B cell (primary cell): Measurements from ENCODE around the gene ALMS1. TPM values are rescaled to one million over a fixed set of nuclear protein-coding genes. Genes with fewer than 3 reads are reported as not detected.
"Not testable (repeated sequence)": the region's sequence is repeated elsewhere in the genome, so short reads cannot be mapped to it uniquely, and the experiment has no call there.

Source experiments
- ATAC-seq: fragments of 200-7000 bp; cut with Tn5 transposase; one replicate; pipeline ENCODE4 v1.10.0; 2021; ENCODE audit warnings: low read depth, mild to moderate bottlenecking, moderate number of reproducible peaks, moderate library complexity
- CTCF ChIA-PET: fragments of 350-600 bp; sonication (Branson Sonifier 250); formaldehyde crosslinking; loops from one replicate; lab custom pipeline; 2021; ENCODE audit warnings: antibody characterized with exemption, inconsistent platforms; lab: Charles Lee
- POLR2A ChIA-PET: fragments of 350-600 bp; sonication (Branson Sonifier 250); formaldehyde crosslinking; loops from one replicate; lab custom pipeline; 2021; ENCODE audit warnings: antibody characterized with exemption; lab: Charles Lee
- DNase-seq: peaks from one replicate; pipeline ENCODE4 v3.0.0; 2013
- H2AFZ ChIP-seq: 2 replicates; pipeline ENCODE4 v1.6.1; 2012; ENCODE audit warnings: mild to moderate bottlenecking, low read depth, low read length; ENCODE audit not compliant: insufficient read depth, poor library complexity, severe bottlenecking
- H3K27ac ChIP-seq, 2 donors: 1 replicate in 1 of 2; 2 replicates in 1 of 2; pipeline ENCODE4 v1.5.1; 2012 to 2013; ENCODE audit warnings: low read length in 2 of 2, mild to moderate bottlenecking in 2 of 2, moderate library complexity in 1 of 2
- H3K27me3 ChIP-seq, 4 experiments: fragments of 200-600 bp in 1 of 4; sonication (generic) in 1 of 4; replicated peaks in 1 of 4; 1 replicate in 2 of 4; 2 replicates in 2 of 4; pipeline versions ENCODE4 v1.6.1 to v1.7.0; 2013 to 2016; ENCODE audit warnings: low read length in 3 of 4, mild to moderate bottlenecking in 2 of 4, mixed read lengths in 1 of 4, moderate library complexity in 1 of 4; ENCODE audit not compliant: insufficient read depth in 4 of 4, control insufficient read depth in 3 of 4; ENCODE audit errors: control extremely low read depth in 1 of 4
- H3K36me3 ChIP-seq, 2 experiments: replicated peaks in 1 of 2; 1 replicate in 1 of 2; 2 replicates in 1 of 2; pipeline versions ENCODE4 v1.6.1 to v1.7.1; 2013; ENCODE audit warnings: low read length in 1 of 2; ENCODE audit not compliant: insufficient read depth in 2 of 2, control insufficient read depth in 1 of 2; ENCODE audit errors: control extremely low read depth in 1 of 2, extremely low read depth in 1 of 2
- H3K4me1 ChIP-seq, 2 donors: fragments of 200-600 bp in 1 of 2; sonication (generic) in 1 of 2; 1 replicate in 1 of 2; 2 replicates in 1 of 2; pipeline versions ENCODE4 v1.5.1 to v1.6.1; 2013 to 2017; ENCODE audit warnings: low read length in 2 of 2; ENCODE audit not compliant: control insufficient read depth in 2 of 2, insufficient read depth in 2 of 2
- H3K4me2 ChIP-seq: replicated peaks from 2 replicates; pipeline ENCODE3; 2012; ENCODE audit warnings: mild to moderate bottlenecking, low read depth, low read length; ENCODE audit not compliant: poor library complexity, severe bottlenecking
- H3K4me3 ChIP-seq, 5 experiments: fragments of 200-600 bp in 1 of 5; sonication (generic) in 1 of 5; 1 replicate in 3 of 5; 2 replicates in 2 of 5; pipeline versions ENCODE4 v1.5.1 to v1.7.0; 2011 to 2016; ENCODE audit warnings: low read length in 4 of 5, mild to moderate bottlenecking in 4 of 5, low read depth in 2 of 5, control low read depth in 1 of 5, moderate library complexity in 1 of 5; ENCODE audit not compliant: insufficient read depth in 1 of 5; ENCODE audit errors: control extremely low read depth in 1 of 5, extremely low read depth in 1 of 5
- H3K79me2 ChIP-seq: fragments of 200-600 bp; sonication (generic); one replicate; pipeline ENCODE4 v1.6.0; 2016; ENCODE audit warnings: low read length; ENCODE audit not compliant: control insufficient read depth, insufficient read depth
- H3K9ac ChIP-seq: fragments of 200-600 bp; sonication (generic); 2 replicates; pipeline ENCODE4 v1.6.1; 2017; ENCODE audit warnings: mild to moderate bottlenecking, low read length, moderate library complexity
- H3K9me3 ChIP-seq, 3 donors: one replicate each; pipeline versions ENCODE4 v1.6.1 to v1.7.1; 2013; ENCODE audit warnings: low read length in 2 of 3; ENCODE audit not compliant: control insufficient read depth in 2 of 3, insufficient read depth in 1 of 3; ENCODE audit errors: control extremely low read depth in 1 of 3
- H4K20me1 ChIP-seq: 2 replicates; pipeline ENCODE4 v1.6.0; 2012; ENCODE audit warnings: mild to moderate bottlenecking, low read length; ENCODE audit not compliant: insufficient read depth, control insufficient read depth, poor library complexity, severe bottlenecking
- H3K27ac Mint-ChIP-seq: one replicate; pipeline ENCODE4 v1.8.0; 2021; ENCODE audit warnings: mixed read lengths
- H3K27me3 Mint-ChIP-seq: one replicate; pipeline ENCODE4 v1.8.0; 2021; ENCODE audit warnings: mixed read lengths
- H3K4me1 Mint-ChIP-seq: one replicate; pipeline ENCODE4 v1.8.0; 2021; ENCODE audit warnings: mixed read lengths
- H3K4me3 Mint-ChIP-seq: one replicate; pipeline ENCODE4 v1.8.0; 2021; ENCODE audit warnings: mixed read lengths
- H3K9me3 Mint-ChIP-seq: one replicate; pipeline ENCODE4 v1.8.0; 2022; ENCODE audit warnings: mixed read lengths; ENCODE audit not compliant: insufficient read depth
- EZH2 ChIP-seq: IDR thresholded peaks from 2 replicates; pipeline ENCODE4 v1.6.1; 2012; ENCODE audit warnings: borderline replicate concordance, low read depth, mild to moderate bottlenecking, moderate library complexity, low read length; ENCODE audit not compliant: insufficient read depth, poor library complexity, severe bottlenecking
- WGBS: methylation state at CpG from one replicate; pipeline ENCODE4 v1.1.5; 2013; ENCODE audit warnings: missing lambda C conversion rate; ENCODE audit not compliant: insufficient coverage; 5-methylcytosine and 5-hydroxymethylcytosine counted together
- intact Hi-C: fragments of 100-400 bp; cut with micrococcal nuclease; formaldehyde crosslinking; loops from one replicate; pipeline ENCODE4 v1.10.0; 2022
- polyA plus RNA-seq: library from polyadenylated mRNA; depleted of rRNA; stranded (reverse); fragments of >200 nt; gene quantifications from 2 replicates; pipeline ENCODE4 v1.2.3, GENCODE V29; 2012
- total RNA-seq, 2 donors: library from RNA; stranded (reverse); fragments of 120-200 nt in 1 of 2; gene quantifications; 1 replicate in 1 of 2; 2 replicates in 1 of 2; pipeline versions ENCODE4 v1.2.3 to v1.2.4, GENCODE V29; 2013 to 2022
- TF ChIP-seq, protein P1 (sequence below): fragments of 200-600 bp; IDR thresholded peaks from one replicate; pipeline ENCODE4 v1.8.0; 2022; ENCODE audit warnings: antibody characterized with exemption, mild to moderate bottlenecking

ALMS1 gene
- total and polyA plus RNA-seq, 2 donors (not counting 1 experiment from before 2014, with no cell fraction given): 4.8 to 32.1 TPM

DNA sequence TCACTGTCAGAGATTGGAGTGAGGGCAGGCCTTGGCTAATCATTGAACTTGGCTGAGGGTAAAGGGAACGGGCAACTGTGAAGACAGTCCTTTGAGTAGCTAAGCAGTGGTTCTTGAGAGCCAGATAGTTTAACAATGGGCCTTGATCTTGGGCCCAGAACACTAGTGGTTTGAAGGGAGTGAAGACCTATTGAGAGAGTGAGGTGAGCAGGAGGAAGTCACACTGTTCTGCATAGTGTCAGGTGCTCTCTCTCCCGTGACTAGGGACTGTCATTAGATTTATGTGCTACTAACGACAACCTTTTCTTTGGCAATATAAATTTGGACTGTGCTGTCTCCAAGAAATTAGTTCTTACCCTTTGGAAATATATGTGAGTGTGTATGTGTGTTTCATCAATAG lies 44.6 kb upstream of the ALMS1 start:
- Histone ChIP-seq H3K79me2 (no peaks in the 10 kb centered on the region), H3K27me3 (no peaks in the 10 kb centered on the region), H3K27ac (peak overlapping the region in 1 of 2 donors; percentile 37), H3K9ac (no peak overlapping the region), H2AFZ (no peak overlapping the region), H4K20me1 (no peaks in the 10 kb centered on the region), H3K36me3 (no peaks in the 10 kb centered on the region), H3K4me3 (no peak overlapping the region), H3K9me3 (peaks cover 0 to 1% (median 0%) of the 10 kb centered on the region in 3 donors), H3K4me2 (no peak overlapping the region), H3K4me1 (peaks cover 6 to 14% of the 10 kb centered on the region in 2 donors)
- ChIA-PET POLR2A (no interaction called here), CTCF (no interaction called here)
- intact Hi-C loops: no loop called here
- peaks cover 6% of the 10 kb centered on the region for H3K4me1 Mint-ChIP-seq
- TF ChIP-seq EZH2: no peak
- TF ChIP-seq, protein P1, sequence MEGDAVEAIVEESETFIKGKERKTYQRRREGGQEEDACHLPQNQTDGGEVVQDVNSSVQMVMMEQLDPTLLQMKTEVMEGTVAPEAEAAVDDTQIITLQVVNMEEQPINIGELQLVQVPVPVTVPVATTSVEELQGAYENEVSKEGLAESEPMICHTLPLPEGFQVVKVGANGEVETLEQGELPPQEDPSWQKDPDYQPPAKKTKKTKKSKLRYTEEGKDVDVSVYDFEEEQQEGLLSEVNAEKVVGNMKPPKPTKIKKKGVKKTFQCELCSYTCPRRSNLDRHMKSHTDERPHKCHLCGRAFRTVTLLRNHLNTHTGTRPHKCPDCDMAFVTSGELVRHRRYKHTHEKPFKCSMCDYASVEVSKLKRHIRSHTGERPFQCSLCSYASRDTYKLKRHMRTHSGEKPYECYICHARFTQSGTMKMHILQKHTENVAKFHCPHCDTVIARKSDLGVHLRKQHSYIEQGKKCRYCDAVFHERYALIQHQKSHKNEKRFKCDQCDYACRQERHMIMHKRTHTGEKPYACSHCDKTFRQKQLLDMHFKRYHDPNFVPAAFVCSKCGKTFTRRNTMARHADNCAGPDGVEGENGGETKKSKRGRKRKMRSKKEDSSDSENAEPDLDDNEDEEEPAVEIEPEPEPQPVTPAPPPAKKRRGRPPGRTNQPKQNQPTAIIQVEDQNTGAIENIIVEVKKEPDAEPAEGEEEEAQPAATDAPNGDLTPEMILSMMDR: no peak
- H3K27me3 Mint-ChIP-seq: no peaks in the 10 kb centered on the region
- H3K27ac Mint-ChIP-seq: no peak overlapping the region
- no peak overlapping the region for H3K4me3 Mint-ChIP-seq
- DNase-seq: no peak
- no peak for ATAC-seq
- 100% methylated on average over 1 of the region's 3 CpGs for WGBS
- no peaks in the 10 kb centered on the region for H3K9me3 Mint-ChIP-seq

DNA sequence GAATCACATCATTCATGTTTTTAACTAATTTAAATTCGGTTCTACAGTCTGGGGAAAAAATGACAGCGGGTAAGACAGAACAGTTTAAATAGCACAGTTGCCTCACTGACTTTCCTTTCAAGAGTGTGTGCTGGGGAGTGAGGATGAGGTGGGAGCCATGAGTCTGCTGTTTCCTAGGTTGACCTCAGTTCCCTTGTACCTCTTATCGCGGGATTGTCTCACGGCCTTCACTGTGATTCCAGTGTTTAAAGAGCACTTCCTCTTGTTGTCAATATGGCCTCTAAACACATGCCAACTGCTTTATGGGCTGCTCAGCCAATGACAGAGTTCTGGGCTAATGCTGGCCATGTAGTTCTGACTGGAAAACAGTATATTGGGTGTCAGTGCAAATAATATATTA lies 41.6 kb upstream of the ALMS1 start:
- H3K79me2 ChIP-seq: no peaks in the 10 kb centered on the region
- intact Hi-C loops: no loop called here
- H3K9me3 ChIP-seq: no peaks in the 10 kb centered on the region
- peaks cover 0 to 4% of the 10 kb centered on the region in 2 donors for H3K4me1 ChIP-seq
- H4K20me1 ChIP-seq: no peaks in the 10 kb centered on the region
- H3K36me3 ChIP-seq: no peaks in the 10 kb centered on the region
- no peak overlapping the region for H3K27ac Mint-ChIP-seq
- no peak overlapping the region for H3K9ac ChIP-seq
- DNase-seq (no peak), ATAC-seq (no peak)
- H3K4me1 Mint-ChIP-seq: no peaks in the 10 kb centered on the region
- no peak overlapping the region for H2AFZ ChIP-seq
- TF ChIP-seq EZH2: no peak
- TF ChIP-seq, protein P1: no peak
- H3K4me3 ChIP-seq: no peak overlapping the region
- H3K4me2 ChIP-seq: no peak overlapping the region
- no peak overlapping the region for H3K4me3 Mint-ChIP-seq
- H3K27me3 Mint-ChIP-seq: peaks cover 9% of the 10 kb centered on the region
- H3K27me3 ChIP-seq: peaks cover 0 to 4% (median 0%) of the 10 kb centered on the region in 4 experiments
- WGBS: 80% methylated on average over 2 of the region's 5 CpGs
- CTCF ChIA-PET: no interaction called here
- POLR2A ChIA-PET: no interaction called here
- no peaks in the 10 kb centered on the region for H3K9me3 Mint-ChIP-seq
- no peak overlapping the region for H3K27ac ChIP-seq

DNA sequence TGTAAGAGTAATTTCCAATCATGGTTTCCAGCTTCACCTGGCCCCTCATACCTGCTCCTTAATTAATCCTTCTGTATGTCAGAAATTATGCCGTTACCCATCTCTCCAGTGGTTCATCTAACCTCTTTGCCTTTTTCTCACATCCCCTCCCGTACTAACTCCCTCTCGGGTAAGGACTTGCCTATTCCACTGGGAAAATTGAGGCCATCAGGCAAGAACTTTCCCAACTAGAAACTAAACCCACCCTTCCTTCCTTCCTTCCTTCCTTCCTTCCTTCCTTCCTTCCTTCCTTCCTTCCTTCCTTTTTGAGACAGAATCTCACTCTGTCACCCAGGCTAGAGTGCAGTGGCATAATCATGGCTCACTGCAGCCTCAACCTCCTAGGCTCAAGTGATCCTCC lies 40.9 kb upstream of the ALMS1 start:
- CTCF ChIA-PET, H3K4me3 Mint-ChIP-seq, H3K27ac ChIP-seq, H3K4me1 Mint-ChIP-seq, intact Hi-C loops, H3K27me3 ChIP-seq, H3K9ac ChIP-seq, H3K27ac Mint-ChIP-seq, ATAC-seq, DNase-seq, H2AFZ ChIP-seq, H3K79me2 ChIP-seq, H3K9me3 Mint-ChIP-seq, H3K4me3 ChIP-seq, H3K9me3 ChIP-seq, H3K4me2 ChIP-seq, POLR2A ChIA-PET, H4K20me1 ChIP-seq, H3K4me1 ChIP-seq, H3K36me3 ChIP-seq: not testable (repeated sequence)
- 100% methylated on average over 3 of the region's 3 CpGs for WGBS
- peaks cover 16% of the 10 kb centered on the region for H3K27me3 Mint-ChIP-seq
